ENCODE measurements around the gene KCNH1.

KCNH1 gene

GRCh38 chr1:210758761-210759160 lies 375.2 kb downstream of the KCNH1 start:
- no peak overlapping the region for H3K4me3 ChIP-seq (ENCODE audit: low read depth, low read length)
- DNase-seq (ENCODE audit: low read depth): no peak
- no peak for TF ChIP-seq CTCF (IDR thresholded peaks at IDR 0.05; ENCODE audit: control insufficient read depth, extremely low read depth, insufficient read depth)

GRCh38 chr1:210758261-210758660 lies 375.7 kb downstream of the KCNH1 start:
- TF ChIP-seq CTCF (IDR thresholded peaks at IDR 0.05; ENCODE audit: control insufficient read depth, extremely low read depth, insufficient read depth): no peak
- no peak for DNase-seq (ENCODE audit: low read depth)
- no peak overlapping the region for H3K4me3 ChIP-seq (ENCODE audit: low read depth, low read length)

- no peak overlapping the region for H3K4me3 ChIP-seq (ENCODE audit: low read depth, low read length)
- no peak for DNase-seq (ENCODE audit: low read depth)
- TF ChIP-seq CTCF (IDR thresholded peaks at IDR 0.05; ENCODE audit: control insufficient read depth, extremely low read depth, insufficient read depth): no peak
Measured at GRCh38 chr1:210757677-210758076, 376.3 kb downstream of the KCNH1 start.

- no peak overlapping the region for H3K4me3 ChIP-seq (ENCODE audit: low read depth, low read length)
- TF ChIP-seq CTCF (IDR thresholded peaks at IDR 0.05; ENCODE audit: control insufficient read depth, extremely low read depth, insufficient read depth): no peak
- no peak for DNase-seq (ENCODE audit: low read depth)
Measured at GRCh38 chr1:210755991-210756659, 377.8 kb downstream of the KCNH1 start.

GRCh38 chr1:210754878-210755665 lies 378.9 kb downstream of the KCNH1 start:
- TF ChIP-seq CTCF (IDR thresholded peaks at IDR 0.05; ENCODE audit: control insufficient read depth, extremely low read depth, insufficient read depth): no peak
- H3K4me3 ChIP-seq (ENCODE audit: low read depth, low read length): no peak overlapping the region
- DNase-seq (ENCODE audit: low read depth): peak; percentile 18

DNA sequence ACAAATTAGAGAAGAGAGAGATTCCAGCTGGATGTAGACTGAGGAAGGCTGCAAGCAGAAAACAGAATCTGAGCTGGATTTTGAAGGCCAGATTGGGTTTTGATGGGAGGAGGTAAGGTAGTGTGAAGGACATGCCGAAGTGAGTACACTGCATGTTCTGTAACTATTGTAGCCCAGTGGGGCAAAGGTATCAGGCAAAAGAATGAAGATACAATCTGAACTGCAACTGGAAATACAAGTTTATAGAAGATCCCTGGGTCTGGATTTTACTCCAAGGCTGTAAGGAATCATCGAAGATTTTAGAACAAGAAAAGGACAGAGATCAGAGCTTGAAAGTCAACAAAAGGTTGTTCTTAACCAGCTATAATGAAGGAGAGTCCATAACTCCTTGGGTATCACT lies 382.0 kb downstream of the KCNH1 start:
- no peak for TF ChIP-seq CTCF (IDR thresholded peaks at IDR 0.05; ENCODE audit: control insufficient read depth, extremely low read depth, insufficient read depth)
- no peak for DNase-seq (ENCODE audit: low read depth)

More for the DNA sequence above, 382.0 kb downstream of the KCNH1 start:
- no peak overlapping the region for H3K4me3 ChIP-seq (ENCODE audit: low read depth, low read length)

Data from LNCaP clone FGC (cell line).